HEK293 (cell line): ENCODE results near the gene RNF215.

Source experiments
- SETDB1 ChIP-seq: IDR thresholded peaks from one replicate; pipeline ENCODE4 v1.6.1; 2017; ENCODE audit warnings: mild to moderate bottlenecking, low read length, moderate library complexity, mixed read lengths; ENCODE audit not compliant: insufficient read length
- YY1 ChIP-seq: fragments of 450-650 bp; formaldehyde crosslinking; IDR thresholded peaks from 2 replicates; pipeline ENCODE4 v1.5.1; 2018; ENCODE audit warnings: missing biosample characterization, missing genetic modification characterization
- ZNF221 ChIP-seq: fragments of 450-650 bp; formaldehyde crosslinking; IDR thresholded peaks from 2 replicates; pipeline ENCODE4 v1.5.1; 2017; ENCODE audit warnings: missing biosample characterization, missing genetic modification characterization, borderline replicate concordance
- ZNF274 ChIP-seq, 2 experiments: fragments of 200-500 bp in 1 of 2; fragments of 450-650 bp in 1 of 2; sonication (Bioruptor generic) in 1 of 2; formaldehyde crosslinking in 1 of 2; IDR thresholded peaks; 2 replicates each; pipeline versions ENCODE4 v1.5.1 to v1.6.1; 2014 to 2016; ENCODE audit warnings: borderline replicate concordance in 1 of 2, inconsistent platforms in 1 of 2, low read length in 1 of 2, missing biosample characterization in 1 of 2, missing genetic modification characterization in 1 of 2
- ZNF292 ChIP-seq: fragments of 450-650 bp; formaldehyde crosslinking; IDR thresholded peaks from 2 replicates; pipeline ENCODE4 v1.5.1; 2016; ENCODE audit warnings: low read depth, missing biosample characterization, missing genetic modification characterization, borderline replicate concordance
- ZNF423 ChIP-seq: fragments of 450-650 bp; formaldehyde crosslinking; IDR thresholded peaks from 2 replicates; pipeline ENCODE4 v1.5.1; 2016; ENCODE audit warnings: missing biosample characterization, missing genetic modification characterization
- ZNF555 ChIP-seq: fragments of 450-650 bp; formaldehyde crosslinking; conservative IDR thresholded peaks from 2 replicates; pipeline ENCODE4 v1.5.1; 2017; ENCODE audit warnings: missing biosample characterization, mild to moderate bottlenecking, missing genetic modification characterization, inconsistent platforms
- ZNF558 ChIP-seq: fragments of 450-650 bp; formaldehyde crosslinking; IDR thresholded peaks from 2 replicates; pipeline ENCODE4 v1.5.1; 2016; ENCODE audit warnings: missing biosample characterization, missing genetic modification characterization
- ZNF785 ChIP-seq: fragments of 450-650 bp; formaldehyde crosslinking; IDR thresholded peaks from 2 replicates; pipeline ENCODE4 v1.5.1; 2016; ENCODE audit warnings: missing biosample characterization, missing genetic modification characterization
- TF ChIP-seq, protein P1 (sequence below): fragments of 450-650 bp; formaldehyde crosslinking; IDR thresholded peaks from 2 replicates; pipeline ENCODE4 v1.5.1; 2016; ENCODE audit warnings: missing biosample characterization, missing genetic modification characterization
- TF ChIP-seq, protein P2 (sequence below): fragments of 450-650 bp; formaldehyde crosslinking; IDR thresholded peaks from 2 replicates; pipeline ENCODE4 v1.5.1; 2016; ENCODE audit warnings: missing biosample characterization, missing genetic modification characterization
- TF ChIP-seq, protein P3 (sequence below): fragments of 450-650 bp; formaldehyde crosslinking; IDR thresholded peaks from 2 replicates; pipeline ENCODE4 v1.5.1; 2016; ENCODE audit warnings: missing biosample characterization, missing genetic modification characterization
- TF ChIP-seq, protein P4 (sequence below): fragments of 450-650 bp; formaldehyde crosslinking; IDR thresholded peaks from 2 replicates; pipeline ENCODE4 v1.5.1; 2016; ENCODE audit warnings: missing biosample characterization, missing genetic modification characterization

DNA sequence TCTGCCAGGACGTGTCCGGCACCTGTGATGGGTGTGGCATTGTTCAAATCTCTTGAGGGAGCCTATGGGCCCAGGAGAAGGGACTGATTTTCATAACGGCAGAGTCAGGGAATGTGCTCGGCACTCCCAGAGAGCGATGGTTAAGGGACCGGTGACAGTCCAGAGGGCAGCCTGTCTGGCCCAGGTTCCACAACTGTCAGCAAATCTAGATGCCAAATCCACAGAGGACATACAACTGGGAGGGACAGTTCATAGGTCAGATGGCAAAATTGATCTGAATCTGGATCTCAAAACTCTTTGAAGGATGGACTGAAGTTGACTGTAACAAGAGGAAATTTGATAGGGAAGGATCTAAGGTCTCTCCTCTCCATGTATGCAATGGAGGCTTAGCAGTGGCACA is 17.1 kb upstream of the RNF215 start:
- TF ChIP-seq, protein P1, sequence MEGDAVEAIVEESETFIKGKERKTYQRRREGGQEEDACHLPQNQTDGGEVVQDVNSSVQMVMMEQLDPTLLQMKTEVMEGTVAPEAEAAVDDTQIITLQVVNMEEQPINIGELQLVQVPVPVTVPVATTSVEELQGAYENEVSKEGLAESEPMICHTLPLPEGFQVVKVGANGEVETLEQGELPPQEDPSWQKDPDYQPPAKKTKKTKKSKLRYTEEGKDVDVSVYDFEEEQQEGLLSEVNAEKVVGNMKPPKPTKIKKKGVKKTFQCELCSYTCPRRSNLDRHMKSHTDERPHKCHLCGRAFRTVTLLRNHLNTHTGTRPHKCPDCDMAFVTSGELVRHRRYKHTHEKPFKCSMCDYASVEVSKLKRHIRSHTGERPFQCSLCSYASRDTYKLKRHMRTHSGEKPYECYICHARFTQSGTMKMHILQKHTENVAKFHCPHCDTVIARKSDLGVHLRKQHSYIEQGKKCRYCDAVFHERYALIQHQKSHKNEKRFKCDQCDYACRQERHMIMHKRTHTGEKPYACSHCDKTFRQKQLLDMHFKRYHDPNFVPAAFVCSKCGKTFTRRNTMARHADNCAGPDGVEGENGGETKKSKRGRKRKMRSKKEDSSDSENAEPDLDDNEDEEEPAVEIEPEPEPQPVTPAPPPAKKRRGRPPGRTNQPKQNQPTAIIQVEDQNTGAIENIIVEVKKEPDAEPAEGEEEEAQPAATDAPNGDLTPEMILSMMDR (tag by site-specific recombination): no peak
- no peak for TF ChIP-seq ZNF221 (tag by site-specific recombination)
- TF ChIP-seq, protein P2, sequence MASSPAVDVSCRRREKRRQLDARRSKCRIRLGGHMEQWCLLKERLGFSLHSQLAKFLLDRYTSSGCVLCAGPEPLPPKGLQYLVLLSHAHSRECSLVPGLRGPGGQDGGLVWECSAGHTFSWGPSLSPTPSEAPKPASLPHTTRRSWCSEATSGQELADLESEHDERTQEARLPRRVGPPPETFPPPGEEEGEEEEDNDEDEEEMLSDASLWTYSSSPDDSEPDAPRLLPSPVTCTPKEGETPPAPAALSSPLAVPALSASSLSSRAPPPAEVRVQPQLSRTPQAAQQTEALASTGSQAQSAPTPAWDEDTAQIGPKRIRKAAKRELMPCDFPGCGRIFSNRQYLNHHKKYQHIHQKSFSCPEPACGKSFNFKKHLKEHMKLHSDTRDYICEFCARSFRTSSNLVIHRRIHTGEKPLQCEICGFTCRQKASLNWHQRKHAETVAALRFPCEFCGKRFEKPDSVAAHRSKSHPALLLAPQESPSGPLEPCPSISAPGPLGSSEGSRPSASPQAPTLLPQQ (tag by site-specific recombination): no peak
- no peak for TF ChIP-seq ZNF558 (tag by site-specific recombination)
- no peak for TF ChIP-seq YY1 (tag by site-specific recombination)
- TF ChIP-seq, protein P3, sequence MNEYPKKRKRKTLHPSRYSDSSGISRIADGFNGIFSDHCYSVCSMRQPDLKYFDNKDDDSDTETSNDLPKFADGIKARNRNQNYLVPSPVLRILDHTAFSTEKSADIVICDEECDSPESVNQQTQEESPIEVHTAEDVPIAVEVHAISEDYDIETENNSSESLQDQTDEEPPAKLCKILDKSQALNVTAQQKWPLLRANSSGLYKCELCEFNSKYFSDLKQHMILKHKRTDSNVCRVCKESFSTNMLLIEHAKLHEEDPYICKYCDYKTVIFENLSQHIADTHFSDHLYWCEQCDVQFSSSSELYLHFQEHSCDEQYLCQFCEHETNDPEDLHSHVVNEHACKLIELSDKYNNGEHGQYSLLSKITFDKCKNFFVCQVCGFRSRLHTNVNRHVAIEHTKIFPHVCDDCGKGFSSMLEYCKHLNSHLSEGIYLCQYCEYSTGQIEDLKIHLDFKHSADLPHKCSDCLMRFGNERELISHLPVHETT (tag by site-specific recombination): no peak
- TF ChIP-seq, protein P4, sequence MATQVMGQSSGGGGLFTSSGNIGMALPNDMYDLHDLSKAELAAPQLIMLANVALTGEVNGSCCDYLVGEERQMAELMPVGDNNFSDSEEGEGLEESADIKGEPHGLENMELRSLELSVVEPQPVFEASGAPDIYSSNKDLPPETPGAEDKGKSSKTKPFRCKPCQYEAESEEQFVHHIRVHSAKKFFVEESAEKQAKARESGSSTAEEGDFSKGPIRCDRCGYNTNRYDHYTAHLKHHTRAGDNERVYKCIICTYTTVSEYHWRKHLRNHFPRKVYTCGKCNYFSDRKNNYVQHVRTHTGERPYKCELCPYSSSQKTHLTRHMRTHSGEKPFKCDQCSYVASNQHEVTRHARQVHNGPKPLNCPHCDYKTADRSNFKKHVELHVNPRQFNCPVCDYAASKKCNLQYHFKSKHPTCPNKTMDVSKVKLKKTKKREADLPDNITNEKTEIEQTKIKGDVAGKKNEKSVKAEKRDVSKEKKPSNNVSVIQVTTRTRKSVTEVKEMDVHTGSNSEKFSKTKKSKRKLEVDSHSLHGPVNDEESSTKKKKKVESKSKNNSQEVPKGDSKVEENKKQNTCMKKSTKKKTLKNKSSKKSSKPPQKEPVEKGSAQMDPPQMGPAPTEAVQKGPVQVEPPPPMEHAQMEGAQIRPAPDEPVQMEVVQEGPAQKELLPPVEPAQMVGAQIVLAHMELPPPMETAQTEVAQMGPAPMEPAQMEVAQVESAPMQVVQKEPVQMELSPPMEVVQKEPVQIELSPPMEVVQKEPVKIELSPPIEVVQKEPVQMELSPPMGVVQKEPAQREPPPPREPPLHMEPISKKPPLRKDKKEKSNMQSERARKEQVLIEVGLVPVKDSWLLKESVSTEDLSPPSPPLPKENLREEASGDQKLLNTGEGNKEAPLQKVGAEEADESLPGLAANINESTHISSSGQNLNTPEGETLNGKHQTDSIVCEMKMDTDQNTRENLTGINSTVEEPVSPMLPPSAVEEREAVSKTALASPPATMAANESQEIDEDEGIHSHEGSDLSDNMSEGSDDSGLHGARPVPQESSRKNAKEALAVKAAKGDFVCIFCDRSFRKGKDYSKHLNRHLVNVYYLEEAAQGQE: no peak
- no peak for TF ChIP-seq SETDB1
- no peak for TF ChIP-seq ZNF274 (IDR thresholded peaks at IDR 0.05; ENCODE audit: low read length)
- no peak for TF ChIP-seq ZNF274 (tag by site-specific recombination; IDR thresholded peaks at IDR 0.05; ENCODE audit: borderline replicate concordance)
- no peak for TF ChIP-seq ZNF423 (tag by site-specific recombination)
- TF ChIP-seq ZNF292 (tag by site-specific recombination): no peak
- TF ChIP-seq ZNF555 (tag by site-specific recombination): no peak
- no peak for TF ChIP-seq ZNF785 (tag by site-specific recombination)
